Stomach (tissue), 9 donors: ENCODE measurements around the gene SLC5A1. TPM values are rescaled to one million over a fixed set of nuclear protein-coding genes. Genes with fewer than 3 reads are reported as not detected.

Source experiments
- DNase-seq, 2 donors: peaks; one replicate each; pipeline versions ENCODE4 v3.0.0 to v3.0.0-alpha.2; 2013 to 2019
- H3K27ac ChIP-seq, 5 donors: fragments of 200-600 bp in 4 of 5; sonication (generic) in 4 of 5; one replicate each; pipeline ENCODE4 v1.5.1; 2013 to 2019; ENCODE audit warnings: mild to moderate bottlenecking in 1 of 5, moderate library complexity in 1 of 5
- H3K27me3 ChIP-seq, 3 donors: fragments of 200-600 bp; sonication (generic); one replicate each; pipeline ENCODE4 v1.5.1; 2017 to 2019; ENCODE audit warnings: mixed run types in 1 of 3
- H3K36me3 ChIP-seq, 4 donors: fragments of 200-600 bp; sonication (generic); 1 replicate in 3 of 4; 2 replicates in 1 of 4; pipeline ENCODE4 v1.5.1; 2016 to 2019
- H3K4me1 ChIP-seq, 4 donors: fragments of 200-600 bp; sonication (generic); one replicate each; pipeline ENCODE4 v1.5.1; 2016 to 2019
- H3K4me3 ChIP-seq, 4 donors: fragments of 200-600 bp; sonication (generic) in 3 of 4; one replicate each; pipeline ENCODE4 v1.5.1; 2016 to 2019; ENCODE audit warnings: mild to moderate bottlenecking in 1 of 4
- H3K9me3 ChIP-seq, 4 donors: fragments of 200-600 bp; sonication (generic); one replicate each; pipeline ENCODE4 v1.5.1; 2016 to 2019
- CTCF ChIP-seq, 7 experiments: fragments of 450-650 bp in 4 of 7; fragments of 200-600 bp in 3 of 7; sonication (generic) in 3 of 7; IDR thresholded peaks; one replicate each; pipeline ENCODE4 v1.5.1; 2016 to 2019; ENCODE audit warnings: antibody characterized with exemption in 7 of 7, control low read depth in 2 of 7, mild to moderate bottlenecking in 1 of 7
- EP300 ChIP-seq: sonication (generic); formaldehyde crosslinking; IDR thresholded peaks from one replicate; pipeline ENCODE4 v1.6.1; 2017; ENCODE audit warnings: antibody characterized with exemption
- POLR2A ChIP-seq, 4 donors: fragments of 450-650 bp; IDR thresholded peaks; one replicate each; pipeline ENCODE4 v1.6.1; 2016; ENCODE audit warnings: antibody characterized with exemption in 4 of 4, control low read depth in 2 of 4, mild to moderate bottlenecking in 1 of 4, moderate library complexity in 1 of 4
- POLR2AphosphoS5 ChIP-seq, 3 donors: sonication (generic); formaldehyde crosslinking; IDR thresholded peaks; one replicate each; pipeline ENCODE4 v1.6.1; 2016; ENCODE audit warnings: antibody characterized with exemption in 3 of 3
- WGBS, 5 donors: extraction: QIAGEN DNeasy Blood & Tissue Kit in 3 of 5; methylation state at CpG; one replicate each; pipeline versions ENCODE4 v1.1.5 to v1.1.7; 2013 to 2018; 5-methylcytosine and 5-hydroxymethylcytosine counted together
- intact Hi-C: fragments of 100-400 bp; cut with DNase I; formaldehyde crosslinking; loops from one replicate; pipeline ENCODE4 v1.15.1; 2023; ENCODE audit warnings: low total_unique reads
- polyA plus RNA-seq, 3 donors: library from polyadenylated mRNA; stranded (reverse); fragments of 200-250 nt; gene quantifications; one replicate each; pipeline ENCODE4 v1.2.3, GENCODE V29; 2013
- total RNA-seq, 5 donors: library from RNA; depleted of rRNA; stranded (reverse); fragments of >200 nt; gene quantifications; one replicate each; pipeline versions ENCODE4 v1.1.0 to v1.2.3, GENCODE V29; 2014 to 2016
- donor health status: healthy with polysubstance abuse.
- donor health status: Bipolar disorder and iron deficiency.
- donor health status: healthy.

Gene SLC5A1
- total and polyA plus RNA-seq, 8 donors = 0.68 to 13.8 (median 2.3) TPM; not detected in 3

GRCh38 chr22:32048069-32048468 is 5.0 kb downstream of the SLC5A1 start:
- no peak overlapping the region for H3K4me3 ChIP-seq

GRCh38 chr22:32050678-32051515 is 7.8 kb downstream of the SLC5A1 start:
- TF ChIP-seq EP300 (no peak), POLR2AphosphoS5 (IDR thresholded peaks at IDR 0.05) (peak in 1 of 3 donors; percentile 39)
- Histone ChIP-seq H3K4me1 (peaks cover 0 to 5% (median 2%) of the 10 kb centered on the region in 4 donors), H3K4me3 (no peak overlapping the region), H3K27ac (peak overlapping the region in 2 of 5 donors; percentile 16 to 50), H3K9me3 (no peaks in the 10 kb centered on the region), H3K27me3 (no peaks in the 10 kb centered on the region), H3K36me3 (no peaks in the 10 kb centered on the region)
- WGBS, 5 donors = 39 to 47% (median 43%) methylated on average over 4 to 5 of the region's 5 CpGs
- intact Hi-C loops = no loop called here
- peak; percentile 52 to 68 for DNase-seq

More at GRCh38 chr22:32048069-32048468, 5.0 kb downstream of the SLC5A1 start:
- H3K9me3 ChIP-seq = no peaks in the 10 kb centered on the region
- no peak overlapping the region for H3K27ac ChIP-seq
- H3K36me3 ChIP-seq = no peaks in the 10 kb centered on the region
- H3K27me3 ChIP-seq = peaks cover 0 to 9% (median 0%) of the 10 kb centered on the region in 3 donors
- intact Hi-C loops = no loop called here
- DNase-seq = no peak
- no peak for TF ChIP-seq EP300
- no peak for TF ChIP-seq POLR2A (IDR thresholded peaks at IDR 0.05)
- TF ChIP-seq POLR2AphosphoS5 (IDR thresholded peaks at IDR 0.05) = no peak
- no peak for TF ChIP-seq CTCF (IDR thresholded peaks at IDR 0.05)
- 62 to 73% (median 69%) methylated on average over 2 of the region's 2 CpGs for WGBS, 5 donors
- H3K4me1 ChIP-seq = peaks cover 0 to 5% (median 4%) of the 10 kb centered on the region in 4 donors

- Histone ChIP-seq H3K36me3 (no peaks in the 10 kb centered on the region), H3K27me3 (no peaks in the 10 kb centered on the region), H3K27ac (no peak overlapping the region), H3K4me3 (no peak overlapping the region), H3K4me1 (peaks cover 0 to 5% (median 2%) of the 10 kb centered on the region in 4 donors), H3K9me3 (no peaks in the 10 kb centered on the region)
- intact Hi-C loops = no loop called here
- TF ChIP-seq POLR2AphosphoS5 (IDR thresholded peaks at IDR 0.05) = no peak
- TF ChIP-seq EP300 = no peak
- TF ChIP-seq POLR2A (IDR thresholded peaks at IDR 0.05) = no peak
- no peak for TF ChIP-seq CTCF (IDR thresholded peaks at IDR 0.05)
- no peak for DNase-seq
- 73 to 90% (median 82%) methylated on average over 2 of the region's 2 CpGs for WGBS, 5 donors
Observed at GRCh38 chr22:32052244-32052643, 9.2 kb downstream of the SLC5A1 start.

- no peaks in the 10 kb centered on the region for H3K36me3 ChIP-seq
- peaks cover 0 to 5% (median 2%) of the 10 kb centered on the region in 4 donors for H3K4me1 ChIP-seq
- no peak for TF ChIP-seq POLR2AphosphoS5 (IDR thresholded peaks at IDR 0.05)
- TF ChIP-seq POLR2A (IDR thresholded peaks at IDR 0.05) = no peak
- no peak for TF ChIP-seq EP300
- no peak for TF ChIP-seq CTCF (IDR thresholded peaks at IDR 0.05)
- 78 to 91% (median 81%) methylated on average over 5 of the region's 5 CpGs for WGBS, 5 donors
- no peak for DNase-seq
- no peak overlapping the region for H3K4me3 ChIP-seq
- H3K27me3 ChIP-seq = no peaks in the 10 kb centered on the region
- no peak overlapping the region for H3K27ac ChIP-seq
- no peaks in the 10 kb centered on the region for H3K9me3 ChIP-seq
- intact Hi-C loops = no loop called here
Observed at GRCh38 chr22:32052936-32053791, 10.1 kb downstream of the SLC5A1 start.
